HG03095 (cell line): Measurements from ENCODE around the gene PHTF2.

Experiments
- ATAC-seq: cut with Tn5 transposase; IDR thresholded peaks from one replicate; pipeline ENCODE4 v1.9.1; 2021; ENCODE audit warnings: moderate library complexity; ENCODE audit not compliant: unreplicated experiment

PHTF2 gene

DNA sequence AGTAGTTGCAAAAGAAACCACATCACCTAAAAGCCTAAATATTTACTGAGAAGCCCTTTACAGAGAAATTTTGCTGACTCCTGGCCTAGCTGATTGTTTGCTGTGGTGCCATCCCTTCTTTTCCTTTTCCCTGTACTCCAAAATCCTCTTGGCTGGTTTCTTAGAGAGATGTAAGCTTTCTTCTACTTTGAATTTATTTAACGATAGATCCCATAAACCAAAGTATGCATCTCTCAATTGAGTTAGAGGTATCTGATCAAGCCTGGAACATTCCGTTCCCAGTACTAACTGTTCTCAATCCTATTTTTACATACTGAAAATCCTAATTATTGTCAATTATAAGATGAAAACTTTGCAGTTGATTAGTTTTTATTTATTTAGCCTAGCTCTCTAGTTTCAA lies 6.6 kb upstream of the PHTF2 start:
- ATAC-seq: no peak

DNA sequence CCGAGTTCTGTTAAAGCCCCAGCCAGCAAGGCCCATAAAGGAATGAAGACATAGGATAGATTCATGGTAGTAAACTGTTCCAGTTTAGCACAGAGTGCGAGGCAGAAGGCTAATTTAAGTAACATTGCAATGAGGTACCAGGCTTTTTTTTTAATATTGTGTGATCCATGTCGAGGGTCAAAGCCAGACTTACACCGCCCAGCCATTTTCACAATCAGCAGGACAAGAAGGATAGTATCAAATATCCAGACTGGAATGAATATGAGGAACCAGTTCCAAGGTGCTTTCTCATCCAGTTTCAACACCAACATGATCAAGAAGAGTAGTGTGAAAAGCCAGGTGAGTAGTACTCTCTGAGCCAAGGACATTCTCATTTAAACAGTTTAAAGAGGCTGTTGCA lies 4.6 kb upstream of the PHTF2 start:
- ATAC-seq: no peak

DNA sequence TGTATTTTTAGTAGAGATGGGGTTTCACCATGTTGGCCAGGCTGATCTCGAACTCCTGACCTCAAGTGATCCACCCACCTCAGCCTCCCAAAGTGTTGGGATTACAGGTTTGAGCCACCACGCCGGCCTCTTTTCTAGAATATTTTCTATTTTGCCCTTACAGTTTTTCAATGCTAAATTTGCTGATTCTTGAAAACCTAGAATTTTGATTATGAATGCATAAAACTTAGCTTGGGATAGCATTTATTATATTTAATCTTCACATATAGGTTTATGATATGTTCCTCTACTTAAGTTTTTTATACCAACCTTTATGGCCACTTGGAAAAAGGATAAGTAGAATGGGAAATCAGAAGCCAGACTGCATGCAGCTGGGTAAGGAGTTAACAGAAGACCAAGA lies 2.5 kb upstream of the PHTF2 start:
- ATAC-seq: no peak

DNA sequence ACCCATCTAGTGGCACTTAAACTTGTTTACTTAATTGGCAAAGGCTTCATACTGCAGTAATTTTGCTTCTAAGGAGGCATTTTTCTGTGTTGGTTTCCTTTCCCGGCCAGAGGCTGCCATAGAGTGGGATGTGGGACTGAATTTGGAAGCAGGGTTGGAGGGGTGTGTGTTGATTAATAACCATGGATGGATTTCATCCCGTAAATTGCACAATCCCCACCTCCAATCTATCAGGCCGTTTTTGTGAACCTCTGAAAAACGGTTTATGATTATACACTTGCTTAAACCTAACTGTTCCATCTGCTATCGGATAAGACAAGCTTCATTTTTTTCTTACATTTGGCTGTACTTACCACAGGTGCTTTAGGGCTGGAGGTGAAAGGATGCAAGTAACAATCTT lies 1.6 kb upstream of the PHTF2 start:
- no peak for ATAC-seq

DNA sequence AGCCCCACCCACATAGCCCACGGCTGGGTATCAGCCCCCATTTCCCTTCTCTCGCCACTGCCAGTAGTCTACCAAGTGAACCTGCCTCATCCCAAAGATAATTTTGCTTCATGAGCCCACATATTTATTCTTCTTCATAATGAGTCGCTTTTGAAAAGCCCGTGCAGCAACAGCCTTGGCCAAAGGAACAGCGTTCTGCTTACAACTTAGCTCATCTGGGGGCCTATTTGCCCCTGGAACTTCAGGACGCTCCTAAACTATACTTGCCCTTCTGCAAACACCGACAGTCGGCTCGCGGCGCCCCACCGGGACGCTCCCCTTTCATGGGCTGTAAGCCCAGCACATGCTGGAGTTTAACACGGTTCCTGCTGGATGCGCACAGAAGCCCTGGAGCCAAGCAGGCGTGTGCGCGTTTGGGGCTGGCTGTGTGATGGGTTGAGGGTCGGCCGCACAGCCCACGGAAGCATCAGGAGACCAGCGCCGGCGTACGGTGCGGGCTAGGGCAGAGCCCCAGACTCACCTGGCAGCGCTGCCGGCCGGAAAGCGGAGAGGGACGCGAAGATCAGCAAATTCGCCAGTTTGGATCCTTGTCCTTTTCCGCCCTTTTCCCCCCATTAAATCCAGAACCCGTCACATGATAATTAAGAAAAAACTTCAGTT lies 709 bp upstream of the PHTF2 start:
- ATAC-seq: peak; percentile 20

DNA sequence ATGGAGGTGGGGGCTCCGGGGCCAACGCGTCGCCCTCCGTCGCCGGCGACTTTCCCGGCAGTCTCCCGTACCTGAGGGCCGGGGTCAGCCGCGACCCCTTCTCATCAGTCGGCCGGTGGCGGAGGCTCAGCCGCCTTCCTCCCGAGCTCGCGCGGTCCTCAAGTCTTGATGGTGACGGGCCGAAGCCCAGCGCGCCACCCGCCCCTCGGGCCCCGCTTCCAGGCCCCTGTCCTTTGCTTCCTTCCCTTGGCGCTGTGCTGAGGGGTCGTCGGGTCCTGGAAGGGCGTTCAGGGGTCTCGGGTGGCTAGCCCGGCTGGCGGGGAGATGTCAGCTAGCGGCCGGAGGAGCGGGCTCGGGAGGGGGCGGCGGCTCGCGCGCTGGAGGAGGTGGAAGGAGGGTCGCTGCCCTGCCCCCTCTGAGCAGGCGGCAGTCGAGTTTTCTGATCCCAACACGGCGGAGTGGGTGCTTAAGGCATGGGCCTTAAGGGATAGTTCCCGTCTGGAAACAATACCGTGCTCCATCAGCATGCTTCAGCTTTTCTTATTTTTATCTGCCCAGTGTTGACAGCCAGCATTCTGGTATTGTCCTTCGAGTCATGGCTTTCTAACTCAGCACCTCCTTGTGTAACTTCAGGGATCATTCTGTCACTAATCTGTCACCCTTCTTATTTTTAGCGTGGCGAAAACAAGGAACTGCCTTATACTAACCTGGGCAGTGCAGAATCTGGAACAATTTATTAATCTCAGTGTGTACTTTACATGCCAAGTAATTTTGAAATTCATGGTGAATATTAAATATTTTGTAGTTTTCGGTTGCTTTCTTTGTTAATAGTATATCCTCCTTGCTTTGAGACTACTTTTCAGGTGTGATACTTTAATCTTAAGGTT lies 748 bp downstream of the PHTF2 start:
- ATAC-seq: peak; percentile 1

DNA sequence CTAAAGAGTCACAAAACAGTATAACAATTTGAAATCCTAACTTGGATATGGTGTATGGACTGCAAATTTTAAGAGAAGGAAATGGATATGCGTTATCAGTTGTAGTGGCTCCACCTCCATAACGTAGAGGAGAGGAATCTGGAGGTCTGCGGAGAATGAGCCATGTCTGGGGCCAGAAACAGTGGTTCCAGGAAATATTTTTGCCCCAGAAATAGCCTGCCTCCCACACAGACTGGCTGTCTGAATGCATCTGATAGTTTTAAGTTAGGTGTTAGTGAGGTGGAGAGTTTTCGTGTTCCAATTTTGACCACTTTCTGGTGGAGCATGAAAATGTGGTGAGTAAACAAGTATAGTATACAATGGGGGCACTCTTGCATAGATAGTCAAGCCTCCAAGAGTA lies 1.6 kb downstream of the PHTF2 start:
- no peak for ATAC-seq

DNA sequence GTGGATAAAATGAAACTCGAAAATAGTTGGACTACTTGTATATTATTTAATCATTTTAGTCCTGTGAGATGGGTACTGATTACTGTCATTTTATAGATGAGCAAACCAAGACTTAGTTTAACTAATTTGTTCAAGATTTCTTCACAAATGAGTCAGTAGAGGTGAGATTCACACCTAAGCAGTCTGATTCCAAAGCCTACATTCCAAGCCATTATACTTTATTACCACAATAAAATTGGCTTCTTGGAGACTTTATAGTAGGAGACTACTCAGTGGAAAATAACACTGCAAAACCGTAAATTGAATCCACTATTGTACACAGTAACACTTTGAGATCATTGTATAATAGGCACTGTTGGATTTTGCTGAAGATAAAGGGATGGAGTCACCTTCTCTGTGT lies 2.2 kb downstream of the PHTF2 start:
- no peak for ATAC-seq

DNA sequence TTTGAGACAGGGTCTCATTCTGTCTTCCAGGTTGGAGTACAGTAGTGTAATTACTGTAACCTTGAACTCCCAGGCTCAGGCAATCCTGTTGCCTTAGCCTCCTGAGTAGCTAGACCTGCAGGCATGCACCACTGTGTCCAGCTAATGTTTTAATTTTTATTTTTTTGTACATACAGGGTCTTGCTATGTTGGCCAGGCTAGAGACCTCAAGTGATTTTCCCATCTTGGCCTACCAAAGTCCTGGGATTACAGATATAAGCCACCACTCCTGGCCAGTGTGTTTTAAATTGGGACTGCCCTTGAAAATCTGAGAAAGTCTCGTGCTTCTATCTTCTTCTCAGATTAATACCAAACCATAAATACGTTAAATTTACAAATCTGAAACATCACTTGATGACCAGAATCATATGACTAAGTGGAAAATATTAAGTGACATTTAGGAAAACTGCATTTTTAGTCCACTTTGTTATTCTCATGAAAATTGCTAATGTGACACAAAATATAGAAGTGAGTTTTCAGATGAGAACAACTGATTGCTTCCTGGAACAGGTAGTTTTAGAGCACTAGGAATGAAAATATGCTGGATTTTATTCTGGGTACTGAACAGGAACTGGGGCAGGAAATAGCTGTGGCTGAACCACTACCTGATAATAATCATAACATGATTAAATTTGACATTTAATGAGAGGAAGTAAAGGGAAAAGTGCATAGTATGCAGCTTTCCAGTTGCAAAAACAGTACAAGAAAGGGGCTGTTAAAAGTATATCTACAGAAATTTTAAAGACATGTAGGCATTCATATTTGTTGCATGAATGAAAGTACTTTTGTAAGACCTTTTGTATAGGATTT lies 4.2 kb downstream of the PHTF2 start:
- ATAC-seq: no peak

DNA sequence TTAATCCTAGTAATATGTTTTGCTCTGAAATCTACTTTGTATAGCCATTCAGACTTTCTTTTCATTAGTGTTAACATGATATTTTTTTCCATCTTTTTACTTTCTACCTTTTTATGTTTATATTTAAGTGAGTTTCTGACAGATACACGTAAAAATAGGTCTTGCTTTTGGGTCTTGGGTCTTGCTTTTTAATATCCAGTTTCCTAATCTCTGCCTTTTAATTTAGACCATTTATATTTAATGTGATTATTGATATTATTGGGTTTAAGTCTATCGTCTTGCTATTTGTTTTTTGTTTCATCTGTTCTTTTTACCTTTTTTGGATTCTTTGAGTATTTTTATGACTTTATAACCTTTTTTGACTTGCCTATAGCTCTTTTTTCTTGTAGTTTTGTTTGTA lies 7.9 kb downstream of the PHTF2 start:
- no peak for ATAC-seq

DNA sequence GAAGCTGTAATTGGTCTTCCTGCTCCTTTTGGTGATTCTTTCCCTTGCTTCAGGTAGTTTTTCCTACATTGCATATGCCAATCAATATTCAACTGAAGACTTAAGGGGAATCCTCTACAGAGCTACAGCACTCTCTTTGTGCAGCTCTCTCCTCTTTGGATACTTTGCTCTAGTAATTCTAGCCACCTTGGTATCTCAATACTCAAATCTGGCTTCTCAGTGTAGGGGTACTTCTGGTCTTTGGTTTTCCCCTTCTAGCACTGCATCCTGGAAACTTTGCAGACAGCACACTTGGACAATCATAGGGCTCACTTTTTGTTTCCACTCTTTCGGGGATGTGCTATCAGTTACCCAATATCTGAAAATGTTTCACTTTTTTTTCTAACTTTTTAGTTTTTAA lies 9.9 kb downstream of the PHTF2 start:
- no peak for ATAC-seq

DNA sequence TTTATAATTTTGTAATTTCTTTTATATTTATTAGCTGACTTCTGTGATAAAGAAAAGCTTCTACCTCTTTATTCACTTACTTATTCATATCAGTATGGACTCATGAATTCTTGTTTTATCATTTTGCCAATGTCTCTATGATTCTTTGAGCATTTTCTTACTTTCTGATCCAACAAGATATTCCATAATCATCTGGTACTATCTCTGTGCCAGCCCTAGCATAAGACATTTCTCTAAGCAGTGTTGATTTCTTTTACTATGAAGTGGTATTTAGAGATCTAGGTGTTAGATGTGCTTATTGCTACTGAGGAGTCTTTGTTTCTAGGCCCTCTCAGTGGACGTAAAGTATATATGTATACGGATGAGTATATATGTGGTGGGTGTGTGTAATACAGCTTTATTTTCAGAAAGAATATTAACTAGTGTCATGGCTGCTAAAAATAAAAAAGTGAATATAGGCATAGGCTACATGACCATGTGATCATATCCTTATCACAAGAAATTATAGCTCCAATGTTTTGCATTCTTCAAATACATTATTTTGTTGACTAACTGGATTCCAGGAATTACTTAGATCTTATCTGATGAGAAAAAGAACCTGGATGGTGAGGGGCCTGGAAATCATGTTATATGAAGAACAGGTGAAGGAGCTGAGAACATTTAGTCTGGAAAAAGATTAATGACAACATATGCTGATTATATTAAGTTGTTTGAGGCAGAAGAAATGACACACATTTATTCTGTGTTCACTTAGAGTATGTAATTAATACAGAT lies 13.1 kb downstream of the PHTF2 start:
- no peak for ATAC-seq

DNA sequence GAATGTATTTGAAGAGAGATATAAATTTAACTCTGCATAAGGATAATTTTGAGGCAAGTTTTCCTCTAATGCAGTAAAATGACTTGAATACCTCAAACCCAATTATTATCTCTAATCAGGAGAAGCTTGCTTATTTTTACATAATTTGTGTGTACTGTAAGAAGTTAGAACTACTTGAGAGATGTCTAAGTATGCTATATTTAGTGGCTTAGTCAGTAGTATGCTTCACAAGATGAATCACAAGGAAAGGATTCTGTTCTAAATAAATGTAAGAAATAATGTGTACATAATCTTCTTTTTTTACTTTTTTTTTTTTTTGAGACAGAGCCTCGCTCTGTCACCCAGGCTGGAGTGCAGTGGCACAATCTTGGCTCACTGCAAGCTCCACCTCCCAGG lies 13.7 kb downstream of the PHTF2 start:
- no peak for ATAC-seq

DNA sequence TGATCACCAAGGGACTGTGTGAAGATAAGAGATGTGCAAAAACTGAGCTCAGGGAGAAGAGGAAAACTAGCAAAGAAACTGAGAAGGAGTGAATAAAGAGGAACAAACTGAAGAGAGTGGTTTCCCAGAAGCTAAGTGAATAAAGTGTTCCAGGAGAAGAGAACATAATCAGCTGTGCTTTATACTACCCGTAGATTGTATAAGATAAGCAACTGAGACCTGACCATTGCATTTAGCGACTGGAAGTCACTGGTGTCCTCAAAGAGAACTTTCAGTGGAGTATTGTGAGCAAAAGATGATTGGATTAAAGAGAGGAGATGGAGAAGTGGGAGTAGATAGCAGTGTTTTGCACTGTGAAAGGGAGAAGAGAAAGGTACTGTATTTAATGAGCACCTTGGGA lies 14.6 kb downstream of the PHTF2 start:
- ATAC-seq: no peak

DNA sequence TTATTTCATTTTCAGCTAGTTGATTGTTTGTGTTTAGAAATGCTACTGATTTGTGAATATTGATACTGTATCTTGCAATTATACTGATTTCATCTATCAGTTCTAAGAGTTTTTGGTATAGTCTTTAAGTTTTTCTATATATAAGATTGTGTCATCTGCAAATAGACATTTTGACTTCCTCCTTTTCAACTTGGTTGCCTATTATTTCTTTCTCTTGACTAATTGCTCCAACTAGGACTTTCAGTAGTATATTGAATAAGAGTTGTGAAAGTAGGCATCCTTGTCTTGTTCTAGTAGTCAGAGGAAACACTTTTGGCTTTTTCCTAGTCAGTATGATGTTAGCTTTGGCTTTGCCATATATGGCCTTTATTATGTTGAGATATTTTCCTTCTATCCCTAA lies 20.4 kb downstream of the PHTF2 start:
- ATAC-seq: no peak

DNA sequence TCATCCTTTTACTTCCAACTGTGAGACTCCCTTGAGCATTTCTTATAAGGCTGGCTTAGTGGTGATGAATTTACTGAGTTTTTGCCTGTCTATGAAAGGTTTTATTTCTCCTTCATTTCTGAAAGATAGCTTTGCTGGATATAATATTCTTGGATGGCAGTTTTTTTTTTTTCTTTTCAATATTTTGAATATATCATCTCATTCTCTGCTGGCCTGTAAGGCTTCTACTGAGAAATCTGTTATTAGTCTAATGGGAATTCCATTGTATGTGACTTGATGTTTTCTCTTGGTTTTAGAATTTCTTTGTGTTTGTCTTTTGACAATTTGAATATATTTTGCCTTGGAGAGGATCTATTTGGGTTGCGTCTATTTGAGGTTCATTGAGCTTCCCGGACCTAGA lies 22.4 kb downstream of the PHTF2 start:
- no peak for ATAC-seq

DNA sequence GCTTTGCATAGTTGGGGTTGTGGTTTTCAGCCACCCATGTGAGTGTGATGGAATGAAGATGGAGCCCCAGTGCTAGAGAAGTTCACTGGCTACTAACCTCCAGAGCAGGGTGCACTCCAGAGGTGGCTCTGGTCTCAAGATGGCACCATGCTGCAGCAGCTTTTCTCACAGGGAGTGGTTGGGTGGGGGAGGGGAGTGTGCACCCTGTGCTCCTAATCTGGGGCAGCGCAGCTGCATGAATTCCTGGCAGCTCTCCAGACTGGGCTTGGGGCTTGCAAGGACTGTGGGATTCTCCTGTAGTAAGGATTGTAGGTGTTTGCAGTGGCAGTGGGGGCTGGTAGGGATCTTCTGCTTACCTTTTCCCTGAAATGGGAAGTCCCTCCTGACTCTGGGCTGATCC lies 23.7 kb downstream of the PHTF2 start:
- no peak for ATAC-seq

DNA sequence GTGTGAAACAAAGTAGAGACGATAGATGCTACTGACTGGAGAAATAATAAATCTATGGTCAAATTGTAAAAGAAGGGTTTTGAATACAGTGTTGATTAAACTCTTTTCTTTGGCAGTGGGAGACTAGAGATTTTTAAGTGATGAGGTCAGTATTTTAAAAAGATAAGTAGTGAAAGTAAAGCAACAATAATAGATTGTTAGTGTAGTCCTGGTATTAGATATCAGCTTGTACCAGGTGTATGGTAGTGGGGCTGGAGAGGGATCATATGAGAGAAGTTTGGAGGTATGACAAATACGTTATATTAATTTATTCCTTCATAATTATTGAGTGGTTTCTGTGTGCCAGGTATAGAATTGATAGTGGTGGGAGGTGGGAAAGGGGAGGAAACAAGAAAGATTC lies 25.2 kb downstream of the PHTF2 start:
- peak; percentile 29 for ATAC-seq

DNA sequence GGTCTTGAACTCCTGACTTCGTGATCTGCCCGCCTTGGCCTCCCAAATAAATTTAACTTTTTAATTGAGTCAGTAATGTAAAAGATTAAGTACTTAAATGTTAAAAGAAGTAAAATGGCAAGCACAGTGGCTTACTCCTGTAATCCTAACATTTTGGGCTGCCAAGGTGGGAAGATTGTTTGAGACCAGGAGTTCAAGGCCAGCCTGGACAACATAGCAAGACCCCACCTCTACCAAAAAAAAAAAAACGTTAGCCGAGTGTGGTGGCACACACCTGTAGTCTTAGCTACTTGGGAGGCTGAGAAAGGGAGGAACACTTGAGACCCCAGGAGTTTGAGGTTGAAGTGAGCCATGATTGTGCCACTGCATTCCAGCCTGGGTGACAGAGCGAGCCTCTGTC lies 26.1 kb downstream of the PHTF2 start:
- no peak for ATAC-seq

DNA sequence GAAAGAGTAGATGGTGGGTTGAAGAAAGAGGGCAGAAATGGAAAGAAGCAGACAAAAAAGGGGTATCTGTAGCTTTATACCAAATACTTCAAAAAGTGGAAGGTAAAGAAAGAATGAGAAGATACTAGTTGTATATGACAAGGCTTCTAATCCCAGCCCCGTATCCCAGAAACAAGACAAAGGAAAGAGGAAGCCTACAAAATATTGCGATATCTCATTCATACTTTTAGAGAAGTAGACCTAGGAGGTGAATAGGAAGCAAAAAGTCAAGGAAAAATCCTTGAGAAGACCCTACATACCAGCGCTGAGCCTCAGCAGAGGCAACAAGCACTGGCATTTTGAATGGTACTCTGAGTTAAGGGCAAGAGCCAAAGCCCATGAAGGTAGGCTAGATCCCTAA lies 26.6 kb downstream of the PHTF2 start:
- no peak for ATAC-seq

DNA sequence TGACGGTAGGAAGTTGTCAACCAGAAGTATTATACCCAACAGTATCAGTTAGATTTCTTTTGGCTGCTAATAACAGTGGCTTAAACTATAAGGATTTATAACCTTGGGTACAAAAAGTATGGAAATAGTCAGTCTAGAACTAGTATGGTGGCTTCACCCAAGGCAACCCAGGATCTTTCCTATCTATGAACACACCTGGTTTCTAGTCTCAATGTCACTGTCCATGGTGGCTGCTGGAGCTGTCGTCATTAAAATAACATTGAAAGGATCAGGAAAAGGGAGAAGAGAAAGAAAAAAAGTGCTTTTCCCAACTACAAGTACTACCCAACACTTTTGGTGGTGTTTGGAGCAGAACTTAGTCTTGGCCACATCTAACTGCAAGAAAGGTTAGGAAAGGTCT lies 27.7 kb downstream of the PHTF2 start:
- ATAC-seq: no peak
